B cell (primary cell): Measurements from ENCODE around the gene SUSD2. TPM values are rescaled to one million over a fixed set of nuclear protein-coding genes. Genes with fewer than 3 reads are reported as not detected.

Source experiments
- ATAC-seq: fragments of 200-7000 bp; cut with Tn5 transposase; one replicate; pipeline ENCODE4 v1.10.0; 2021; ENCODE audit warnings: low read depth, mild to moderate bottlenecking, moderate number of reproducible peaks, moderate library complexity
- CTCF ChIA-PET: fragments of 350-600 bp; sonication (Branson Sonifier 250); formaldehyde crosslinking; loops from one replicate; lab custom pipeline; 2021; ENCODE audit warnings: antibody characterized with exemption, inconsistent platforms; lab: Charles Lee
- POLR2A ChIA-PET: fragments of 350-600 bp; sonication (Branson Sonifier 250); formaldehyde crosslinking; loops from one replicate; lab custom pipeline; 2021; ENCODE audit warnings: antibody characterized with exemption; lab: Charles Lee
- DNase-seq: peaks from one replicate; pipeline ENCODE4 v3.0.0; 2013
- H2AFZ ChIP-seq: 2 replicates; pipeline ENCODE4 v1.6.1; 2012; ENCODE audit warnings: mild to moderate bottlenecking, low read depth, low read length; ENCODE audit not compliant: insufficient read depth, poor library complexity, severe bottlenecking
- H3K27ac ChIP-seq, 2 donors: 1 replicate in 1 of 2; 2 replicates in 1 of 2; pipeline ENCODE4 v1.5.1; 2012 to 2013; ENCODE audit warnings: low read length in 2 of 2, mild to moderate bottlenecking in 2 of 2, moderate library complexity in 1 of 2
- H3K27me3 ChIP-seq, 4 experiments: fragments of 200-600 bp in 1 of 4; sonication (generic) in 1 of 4; replicated peaks in 1 of 4; 1 replicate in 2 of 4; 2 replicates in 2 of 4; pipeline versions ENCODE4 v1.6.1 to v1.7.0; 2013 to 2016; ENCODE audit warnings: low read length in 3 of 4, mild to moderate bottlenecking in 2 of 4, mixed read lengths in 1 of 4, moderate library complexity in 1 of 4; ENCODE audit not compliant: insufficient read depth in 4 of 4, control insufficient read depth in 3 of 4; ENCODE audit errors: control extremely low read depth in 1 of 4
- H3K36me3 ChIP-seq, 2 experiments: replicated peaks in 1 of 2; 1 replicate in 1 of 2; 2 replicates in 1 of 2; pipeline versions ENCODE4 v1.6.1 to v1.7.1; 2013; ENCODE audit warnings: low read length in 1 of 2; ENCODE audit not compliant: insufficient read depth in 2 of 2, control insufficient read depth in 1 of 2; ENCODE audit errors: control extremely low read depth in 1 of 2, extremely low read depth in 1 of 2
- H3K4me1 ChIP-seq, 2 donors: fragments of 200-600 bp in 1 of 2; sonication (generic) in 1 of 2; 1 replicate in 1 of 2; 2 replicates in 1 of 2; pipeline versions ENCODE4 v1.5.1 to v1.6.1; 2013 to 2017; ENCODE audit warnings: low read length in 2 of 2; ENCODE audit not compliant: control insufficient read depth in 2 of 2, insufficient read depth in 2 of 2
- H3K4me2 ChIP-seq: replicated peaks from 2 replicates; pipeline ENCODE3; 2012; ENCODE audit warnings: mild to moderate bottlenecking, low read depth, low read length; ENCODE audit not compliant: poor library complexity, severe bottlenecking
- H3K4me3 ChIP-seq, 5 experiments: fragments of 200-600 bp in 1 of 5; sonication (generic) in 1 of 5; 1 replicate in 3 of 5; 2 replicates in 2 of 5; pipeline versions ENCODE4 v1.5.1 to v1.7.0; 2011 to 2016; ENCODE audit warnings: low read length in 4 of 5, mild to moderate bottlenecking in 4 of 5, low read depth in 2 of 5, control low read depth in 1 of 5, moderate library complexity in 1 of 5; ENCODE audit not compliant: insufficient read depth in 1 of 5; ENCODE audit errors: control extremely low read depth in 1 of 5, extremely low read depth in 1 of 5
- H3K79me2 ChIP-seq: fragments of 200-600 bp; sonication (generic); one replicate; pipeline ENCODE4 v1.6.0; 2016; ENCODE audit warnings: low read length; ENCODE audit not compliant: control insufficient read depth, insufficient read depth
- H3K9ac ChIP-seq: fragments of 200-600 bp; sonication (generic); 2 replicates; pipeline ENCODE4 v1.6.1; 2017; ENCODE audit warnings: mild to moderate bottlenecking, low read length, moderate library complexity
- H3K9me3 ChIP-seq, 3 donors: one replicate each; pipeline versions ENCODE4 v1.6.1 to v1.7.1; 2013; ENCODE audit warnings: low read length in 2 of 3; ENCODE audit not compliant: control insufficient read depth in 2 of 3, insufficient read depth in 1 of 3; ENCODE audit errors: control extremely low read depth in 1 of 3
- H4K20me1 ChIP-seq: 2 replicates; pipeline ENCODE4 v1.6.0; 2012; ENCODE audit warnings: mild to moderate bottlenecking, low read length; ENCODE audit not compliant: insufficient read depth, control insufficient read depth, poor library complexity, severe bottlenecking
- H3K27ac Mint-ChIP-seq: one replicate; pipeline ENCODE4 v1.8.0; 2021; ENCODE audit warnings: mixed read lengths
- H3K27me3 Mint-ChIP-seq: one replicate; pipeline ENCODE4 v1.8.0; 2021; ENCODE audit warnings: mixed read lengths
- H3K4me1 Mint-ChIP-seq: one replicate; pipeline ENCODE4 v1.8.0; 2021; ENCODE audit warnings: mixed read lengths
- H3K4me3 Mint-ChIP-seq: one replicate; pipeline ENCODE4 v1.8.0; 2021; ENCODE audit warnings: mixed read lengths
- H3K9me3 Mint-ChIP-seq: one replicate; pipeline ENCODE4 v1.8.0; 2022; ENCODE audit warnings: mixed read lengths; ENCODE audit not compliant: insufficient read depth
- CTCF ChIP-seq: fragments of 200-600 bp; IDR thresholded peaks from one replicate; pipeline ENCODE4 v1.8.0; 2022; ENCODE audit warnings: antibody characterized with exemption, mild to moderate bottlenecking
- EZH2 ChIP-seq: IDR thresholded peaks from 2 replicates; pipeline ENCODE4 v1.6.1; 2012; ENCODE audit warnings: borderline replicate concordance, low read depth, mild to moderate bottlenecking, moderate library complexity, low read length; ENCODE audit not compliant: insufficient read depth, poor library complexity, severe bottlenecking
- WGBS: methylation state at CpG from one replicate; pipeline ENCODE4 v1.1.5; 2013; ENCODE audit warnings: missing lambda C conversion rate; ENCODE audit not compliant: insufficient coverage; 5-methylcytosine and 5-hydroxymethylcytosine counted together
- intact Hi-C: fragments of 100-400 bp; cut with micrococcal nuclease; formaldehyde crosslinking; loops from one replicate; pipeline ENCODE4 v1.10.0; 2022
- polyA plus RNA-seq: library from polyadenylated mRNA; depleted of rRNA; stranded (reverse); fragments of >200 nt; gene quantifications from 2 replicates; pipeline ENCODE4 v1.2.3, GENCODE V29; 2012
- total RNA-seq, 2 donors: library from RNA; stranded (reverse); fragments of 120-200 nt in 1 of 2; gene quantifications; 1 replicate in 1 of 2; 2 replicates in 1 of 2; pipeline versions ENCODE4 v1.2.3 to v1.2.4, GENCODE V29; 2013 to 2022

Gene SUSD2
- total and polyA plus RNA-seq, 2 donors (not counting 1 experiment from before 2014, with no cell fraction given), result 0.30 to 0.48 TPM

- H3K36me3 ChIP-seq, result no peaks in the 10 kb centered on the region
- no peaks in the 10 kb centered on the region for H3K9me3 ChIP-seq
- Mint-ChIP-seq H3K4me3 (no peak overlapping the region), H3K27ac (no peak overlapping the region), H3K9me3 (no peaks in the 10 kb centered on the region), H3K27me3 (no peaks in the 10 kb centered on the region), H3K4me1 (peaks cover 1% of the 10 kb centered on the region)
- H3K9ac ChIP-seq, result no peak overlapping the region
- DNase-seq (no peak), ATAC-seq (no peak)
- H3K27ac ChIP-seq, result no peak overlapping the region
- CTCF ChIA-PET, result no interaction called here
- intact Hi-C loops, result no loop called here
- H3K4me1 ChIP-seq, result no peaks in the 10 kb centered on the region
- H3K27me3 ChIP-seq, result no peaks in the 10 kb centered on the region
- no peaks in the 10 kb centered on the region for H3K79me2 ChIP-seq
- POLR2A ChIA-PET, result no interaction called here
- TF ChIP-seq EZH2 (no peak), CTCF (no peak)
- 92% methylated on average over 14 of the region's 14 CpGs for WGBS
- H2AFZ ChIP-seq, result no peak overlapping the region
- no peak overlapping the region for H3K4me2 ChIP-seq
- no peak overlapping the region for H3K4me3 ChIP-seq
- no peaks in the 10 kb centered on the region for H4K20me1 ChIP-seq
Measured at GRCh38 chr22:24233816-24234215, 52.5 kb downstream of the SUSD2 start.

GRCh38 chr22:24235315-24235714 lies 54.0 kb downstream of the SUSD2 start:
- H3K27ac ChIP-seq, result no peak overlapping the region
- ChIA-PET CTCF (no interaction called here), POLR2A (no interaction called here)
- no peak for DNase-seq
- no peak overlapping the region for H3K4me3 ChIP-seq
- H3K9me3 Mint-ChIP-seq, result no peaks in the 10 kb centered on the region
- no peak for ATAC-seq
- H3K9ac ChIP-seq, result no peak overlapping the region
- TF ChIP-seq EZH2, result no peak
- TF ChIP-seq CTCF, result no peak
- H3K27me3 Mint-ChIP-seq, result no peaks in the 10 kb centered on the region
- no peaks in the 10 kb centered on the region for H3K27me3 ChIP-seq
- no peak overlapping the region for H3K4me3 Mint-ChIP-seq
- no peaks in the 10 kb centered on the region for H3K79me2 ChIP-seq
- H3K27ac Mint-ChIP-seq, result no peak overlapping the region
- 93% methylated on average over 3 of the region's 4 CpGs for WGBS
- intact Hi-C loops, result no loop called here
- H3K4me1 Mint-ChIP-seq, result peaks cover 1% of the 10 kb centered on the region
- no peak overlapping the region for H2AFZ ChIP-seq
- H3K36me3 ChIP-seq, result no peaks in the 10 kb centered on the region
- H3K4me2 ChIP-seq, result no peak overlapping the region
- H3K4me1 ChIP-seq, result no peaks in the 10 kb centered on the region
- no peaks in the 10 kb centered on the region for H3K9me3 ChIP-seq
- no peaks in the 10 kb centered on the region for H4K20me1 ChIP-seq
